Measurements from ENCODE around the gene QSOX2. TPM values are rescaled to one million over a fixed set of nuclear protein-coding genes. Genes with fewer than 3 reads are reported as not detected.

The QSOX2 gene
- total and polyA plus RNA-seq, 10 donors = 12.3 to 20.3 (median 16.9) TPM

GRCh38 chr9:136177224-136177623 lies 68.4 kb downstream of the QSOX2 start:
- DNase-seq = no peak
- no peaks in the 10 kb centered on the region for H3K9me3 ChIP-seq
- WGBS, 5 donors = 86 to 92% (median 89%) methylated on average over 4 to 14 of the region's 14 CpGs
- no peak overlapping the region for H3K27ac ChIP-seq
- H3K27me3 ChIP-seq (replicated peaks in 1 of 7) = peaks cover 0 to 44% (median 0%) of the 10 kb centered on the region in 7 donors
- H3K4me3 ChIP-seq = no peak overlapping the region
- TF ChIP-seq POLR2AphosphoS5 (IDR thresholded peaks at IDR 0.05) = no peak
- no peak for TF ChIP-seq POLR2A (IDR thresholded peaks at IDR 0.05)
- TF ChIP-seq, protein P1, sequence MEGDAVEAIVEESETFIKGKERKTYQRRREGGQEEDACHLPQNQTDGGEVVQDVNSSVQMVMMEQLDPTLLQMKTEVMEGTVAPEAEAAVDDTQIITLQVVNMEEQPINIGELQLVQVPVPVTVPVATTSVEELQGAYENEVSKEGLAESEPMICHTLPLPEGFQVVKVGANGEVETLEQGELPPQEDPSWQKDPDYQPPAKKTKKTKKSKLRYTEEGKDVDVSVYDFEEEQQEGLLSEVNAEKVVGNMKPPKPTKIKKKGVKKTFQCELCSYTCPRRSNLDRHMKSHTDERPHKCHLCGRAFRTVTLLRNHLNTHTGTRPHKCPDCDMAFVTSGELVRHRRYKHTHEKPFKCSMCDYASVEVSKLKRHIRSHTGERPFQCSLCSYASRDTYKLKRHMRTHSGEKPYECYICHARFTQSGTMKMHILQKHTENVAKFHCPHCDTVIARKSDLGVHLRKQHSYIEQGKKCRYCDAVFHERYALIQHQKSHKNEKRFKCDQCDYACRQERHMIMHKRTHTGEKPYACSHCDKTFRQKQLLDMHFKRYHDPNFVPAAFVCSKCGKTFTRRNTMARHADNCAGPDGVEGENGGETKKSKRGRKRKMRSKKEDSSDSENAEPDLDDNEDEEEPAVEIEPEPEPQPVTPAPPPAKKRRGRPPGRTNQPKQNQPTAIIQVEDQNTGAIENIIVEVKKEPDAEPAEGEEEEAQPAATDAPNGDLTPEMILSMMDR (IDR thresholded peaks at IDR 0.05 in 8 of 11, conservative IDR thresholded peaks at IDR 0.05 in 3 of 11) = no peak
- intact Hi-C loops (cut with DNase I; ENCODE audit: low total_unique reads) = no loop called here
- H3K4me1 ChIP-seq = no peaks in the 10 kb centered on the region
- H3K36me3 ChIP-seq = no peaks in the 10 kb centered on the region

DNA sequence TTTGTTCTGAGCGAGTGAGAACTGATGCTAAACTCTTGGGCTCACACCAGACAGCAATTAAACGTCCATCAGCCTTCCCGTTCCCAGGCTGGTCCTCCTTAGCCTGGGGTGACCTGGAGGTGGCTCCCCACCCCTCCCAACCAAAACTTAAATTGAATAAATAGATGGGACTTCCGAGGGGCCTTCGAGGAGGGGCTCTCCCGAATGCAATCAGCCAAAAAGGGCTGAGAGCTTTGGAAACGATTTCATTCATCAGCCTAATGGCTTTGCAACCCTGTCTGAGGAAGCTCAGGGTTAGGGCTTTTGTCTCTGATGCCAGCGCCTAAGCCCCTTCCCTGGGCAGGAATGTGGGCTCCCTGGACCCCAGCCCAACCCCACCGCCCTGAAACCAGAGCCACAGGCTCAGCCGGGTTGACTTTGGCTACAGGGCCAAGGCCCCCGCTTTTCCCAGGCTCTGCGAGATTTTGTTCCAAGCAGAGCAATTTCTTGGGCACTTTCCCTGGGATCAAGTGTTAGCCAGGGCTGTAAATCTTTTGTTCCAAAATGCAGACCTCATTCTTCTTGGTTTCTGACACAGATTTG lies 69.9 kb downstream of the QSOX2 start:
- Histone ChIP-seq H3K4me1 (no peaks in the 10 kb centered on the region), H3K27me3 (replicated peaks in 1 of 7) (peaks cover 0 to 59% (median 4%) of the 10 kb centered on the region in 7 donors), H3K4me3 (no peak overlapping the region), H3K27ac (no peak overlapping the region), H3K9me3 (no peaks in the 10 kb centered on the region), H3K36me3 (no peaks in the 10 kb centered on the region)
- intact Hi-C loops (cut with DNase I; ENCODE audit: low total_unique reads) = no loop called here
- no peak for DNase-seq
- TF ChIP-seq, protein P1 (IDR thresholded peaks at IDR 0.05 in 8 of 11, conservative IDR thresholded peaks at IDR 0.05 in 3 of 11) = no peak
- TF ChIP-seq POLR2A (IDR thresholded peaks at IDR 0.05) (no peak), POLR2AphosphoS5 (IDR thresholded peaks at IDR 0.05) (no peak)
- WGBS, 5 donors = 61 to 77% (median 65%) methylated on average over 12 of the region's 12 CpGs

DNA sequence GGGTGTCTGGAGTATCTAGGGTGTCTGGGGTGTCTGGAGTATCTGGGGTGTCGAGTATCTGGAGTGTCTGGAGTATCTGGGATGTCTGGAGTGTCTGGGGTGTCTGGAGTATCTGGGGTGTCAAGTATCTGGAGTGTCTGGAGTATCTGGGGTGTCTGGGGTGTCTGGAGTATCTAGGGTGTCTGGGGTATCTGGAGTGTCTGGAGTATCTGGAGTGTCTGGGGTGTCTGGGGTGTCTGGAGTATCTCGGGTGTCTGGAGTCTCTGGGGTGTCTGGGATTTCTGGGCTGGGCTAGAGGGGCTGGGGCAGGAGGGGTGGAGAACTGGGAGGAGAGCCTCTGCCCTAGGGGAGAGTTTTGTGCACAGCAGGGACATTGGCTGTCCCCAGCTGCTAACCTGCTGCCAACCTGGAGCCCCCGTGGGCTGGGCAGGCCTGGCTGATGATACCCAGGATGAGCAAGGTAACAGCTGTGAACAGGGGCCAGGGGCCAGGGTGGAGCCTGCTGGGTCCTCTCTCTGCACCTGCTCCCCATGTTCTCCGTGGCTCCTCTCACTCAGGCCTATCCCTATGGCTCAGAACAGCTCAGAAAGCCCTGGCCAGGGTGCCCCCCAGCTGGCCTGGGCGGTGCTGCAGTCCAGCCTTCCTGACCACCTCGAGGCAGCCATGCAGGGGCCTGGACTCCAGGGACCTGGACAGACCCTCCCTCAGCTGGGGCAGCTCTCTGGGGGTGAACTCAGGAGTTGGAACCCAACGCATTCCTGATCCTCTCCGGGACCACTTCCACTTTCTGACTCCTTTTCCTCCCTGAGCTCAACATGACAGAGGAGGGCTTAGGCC lies 70.6 kb downstream of the QSOX2 start:
- intact Hi-C loops (cut with DNase I; ENCODE audit: low total_unique reads) = loop anchor here (5.0 kb wide), 1 partner anchor 107 kb away; no protein-coding TSS in a partner anchor

More for the DNA sequence above, 70.6 kb downstream of the QSOX2 start:
- H3K27me3 ChIP-seq (replicated peaks in 1 of 7) = peaks cover 0 to 61% (median 10%) of the 10 kb centered on the region in 7 donors
- H3K36me3 ChIP-seq = no peaks in the 10 kb centered on the region
- DNase-seq = no peak
- TF ChIP-seq, protein P1 (IDR thresholded peaks at IDR 0.05 in 8 of 11, conservative IDR thresholded peaks at IDR 0.05 in 3 of 11) = no peak
- TF ChIP-seq POLR2AphosphoS5 (IDR thresholded peaks at IDR 0.05) = no peak
- TF ChIP-seq POLR2A (IDR thresholded peaks at IDR 0.05) = no peak
- 60 to 77% (median 67%) methylated on average over 7 to 8 of the region's 8 CpGs for WGBS, 5 donors
- H3K4me1 ChIP-seq = peaks cover 0 to 6% (median 0%) of the 10 kb centered on the region in 6 donors
- no peaks in the 10 kb centered on the region for H3K9me3 ChIP-seq
- H3K27ac ChIP-seq = no peak overlapping the region
- H3K4me3 ChIP-seq = no peak overlapping the region
